Thymus (tissue), 11 donors: ENCODE results near the gene CDR2L. TPM values are rescaled to one million over a fixed set of nuclear protein-coding genes. Genes with fewer than 3 reads are reported as not detected.
"Not testable (repeated sequence)": the region's sequence is repeated elsewhere in the genome, so short reads cannot be mapped to it uniquely, and the experiment has no call there.

Experiments used
- DNase-seq, 9 donors: peaks; one replicate each; pipeline ENCODE4 v3.0.0-alpha.2; 2013; ENCODE audit warnings: low spot score in 9 of 9, low read depth in 6 of 9, missing footprints in 1 of 9
- H3K27ac ChIP-seq, 2 donors: one replicate each; pipeline ENCODE4 v1.5.1; 2013; ENCODE audit warnings: control low read depth in 1 of 2, low read depth in 1 of 2, low read length in 1 of 2, mild to moderate bottlenecking in 1 of 2, moderate library complexity in 1 of 2
- H3K27me3 ChIP-seq, 2 donors: one replicate each; pipeline ENCODE4 v1.5.1; 2013; ENCODE audit warnings: low read length in 1 of 2; ENCODE audit not compliant: control insufficient read depth in 2 of 2, insufficient read depth in 1 of 2
- H3K36me3 ChIP-seq, 2 donors: one replicate each; pipeline ENCODE4 v1.5.1; 2013; ENCODE audit warnings: low read length in 1 of 2, mild to moderate bottlenecking in 1 of 2, moderate library complexity in 1 of 2; ENCODE audit not compliant: control insufficient read depth in 2 of 2, insufficient read depth in 2 of 2
- H3K4me1 ChIP-seq, 2 donors: one replicate each; pipeline ENCODE4 v1.5.1; 2013; ENCODE audit warnings: low read length in 2 of 2; ENCODE audit not compliant: control insufficient read depth in 2 of 2, insufficient read depth in 2 of 2
- H3K4me3 ChIP-seq, 2 donors: one replicate each; pipeline ENCODE4 v1.5.1; 2013; ENCODE audit warnings: low read length in 2 of 2, control low read depth in 1 of 2, mild to moderate bottlenecking in 1 of 2
- H3K9me3 ChIP-seq, 2 donors: one replicate each; pipeline ENCODE4 v1.5.1; 2013; ENCODE audit warnings: low read length in 1 of 2, mild to moderate bottlenecking in 1 of 2; ENCODE audit not compliant: control insufficient read depth in 2 of 2, insufficient read depth in 1 of 2
- WGBS: extraction: QIAGEN DNeasy Blood & Tissue Kit; methylation state at CpG from one replicate; pipeline ENCODE4 v1.1.7; 2013; 5-methylcytosine and 5-hydroxymethylcytosine counted together
- polyA plus RNA-seq: library from polyadenylated mRNA; stranded (reverse); fragments of 200-250 nt; gene quantifications from one replicate; pipeline ENCODE4 v1.2.3, GENCODE V29; 2013
- total RNA-seq: library from RNA; stranded (reverse); fragments of 120-200 nt; gene quantifications from one replicate; pipeline ENCODE4 v1.2.4, GENCODE V29; 2013
- donor health status: healthy.

Gene CDR2L
- total and polyA plus RNA-seq, 2 donors = 0.57 to 1.4 TPM

- H3K9me3 ChIP-seq = no peaks in the 10 kb centered on the region
- H3K27ac ChIP-seq = no peak overlapping the region
- peaks cover 6 to 16% of the 10 kb centered on the region in 2 donors for H3K4me1 ChIP-seq
- WGBS = 88% methylated on average over 4 of the region's 4 CpGs
- no peak overlapping the region for H3K4me3 ChIP-seq
- H3K36me3 ChIP-seq = no peaks in the 10 kb centered on the region
- peaks cover 2 to 70% of the 10 kb centered on the region in 2 donors for H3K27me3 ChIP-seq
- DNase-seq = no peak
Observed at GRCh38 chr17:74975943-74976342, 11.5 kb upstream of the CDR2L start.

- H3K27ac ChIP-seq = no peak overlapping the region
- no peaks in the 10 kb centered on the region for H3K36me3 ChIP-seq
- peaks cover 7 to 71% of the 10 kb centered on the region in 2 donors for H3K27me3 ChIP-seq
- H3K4me1 ChIP-seq = peaks cover 18 to 19% of the 10 kb centered on the region in 2 donors
- H3K4me3 ChIP-seq = no peak overlapping the region
- no peaks in the 10 kb centered on the region for H3K9me3 ChIP-seq
- no peak for DNase-seq
- 93% methylated on average over 3 of the region's 3 CpGs for WGBS
Observed at GRCh38 chr17:74977802-74978201, 9.6 kb upstream of the CDR2L start.

- Histone ChIP-seq H3K36me3 (no peaks in the 10 kb centered on the region), H3K27ac (no peak overlapping the region), H3K4me1 (peaks cover 13 to 15% of the 10 kb centered on the region in 2 donors), H3K9me3 (no peaks in the 10 kb centered on the region), H3K4me3 (no peak overlapping the region), H3K27me3 (peaks cover 7 to 71% of the 10 kb centered on the region in 2 donors)
- 87% methylated on average over 3 of the region's 3 CpGs for WGBS
- no peak for DNase-seq
Observed at GRCh38 chr17:74978240-74978639, 9.2 kb upstream of the CDR2L start.

- H3K4me3 ChIP-seq = no peak overlapping the region
- peaks cover 7 to 71% of the 10 kb centered on the region in 2 donors for H3K27me3 ChIP-seq
- WGBS = 90% methylated on average over 17 of the region's 17 CpGs
- no peak for DNase-seq
- H3K9me3 ChIP-seq = no peaks in the 10 kb centered on the region
- H3K4me1 ChIP-seq = peaks cover 12 to 14% of the 10 kb centered on the region in 2 donors
- H3K27ac ChIP-seq = no peak overlapping the region
- H3K36me3 ChIP-seq = no peaks in the 10 kb centered on the region
Observed at GRCh38 chr17:74979408-74980146, 7.9 kb upstream of the CDR2L start.

- no peaks in the 10 kb centered on the region for H3K36me3 ChIP-seq
- H3K4me1 ChIP-seq = peaks cover 12 to 14% of the 10 kb centered on the region in 2 donors
- H3K9me3 ChIP-seq = no peaks in the 10 kb centered on the region
- no peak for DNase-seq
- peak overlapping the region; percentile 54 for H3K4me3 ChIP-seq
- 44% methylated on average over 16 of the region's 16 CpGs for WGBS
- H3K27ac ChIP-seq = no peak overlapping the region
- H3K27me3 ChIP-seq = peaks cover 8 to 75% of the 10 kb centered on the region in 2 donors
Observed at GRCh38 chr17:74981318-74981978, 6.0 kb upstream of the CDR2L start.

GRCh38 chr17:74981979-74982662 is 5.3 kb upstream of the CDR2L start:
- H3K4me1 ChIP-seq = peaks cover 13 to 18% of the 10 kb centered on the region in 2 donors
- H3K9me3 ChIP-seq = no peaks in the 10 kb centered on the region
- H3K27ac ChIP-seq = peak overlapping the region; percentile 30 to 73
- peak in 5 of 9 donors; percentile 45 to 83 (median 71) for DNase-seq
- peaks cover 10 to 82% of the 10 kb centered on the region in 2 donors for H3K27me3 ChIP-seq
- H3K36me3 ChIP-seq = no peaks in the 10 kb centered on the region
- WGBS = under 1% methylated on average over 61 of the region's 61 CpGs
- H3K4me3 ChIP-seq = peak overlapping the region; percentile 54

- not testable (repeated sequence) for H3K36me3 ChIP-seq, H3K9me3 ChIP-seq, DNase-seq
- peaks cover 15 to 20% of the 10 kb centered on the region in 2 donors for H3K4me1 ChIP-seq
- peak overlapping the region; percentile 54 for H3K4me3 ChIP-seq
- 42% methylated on average over 14 of the region's 14 CpGs for whole genome bisulfite sequencing
- peak overlapping the region in 1 of 2 donors; percentile 73 for H3K27ac ChIP-seq
- H3K27me3 ChIP-seq = peaks cover 14 to 88% of the 10 kb centered on the region in 2 donors
Observed at GRCh38 chr17:74982663-74983313, 4.6 kb upstream of the CDR2L start.

GRCh38 chr17:74986206-74986576 is 1.2 kb upstream of the CDR2L start:
- H3K27ac ChIP-seq = no peak overlapping the region

More at GRCh38 chr17:74986206-74986576, 1.2 kb upstream of the CDR2L start:
- Histone ChIP-seq H3K9me3 (peaks cover 3 to 5% of the 10 kb centered on the region in 2 donors), H3K4me3 (no peak overlapping the region), H3K4me1 (peaks cover 15 to 33% of the 10 kb centered on the region in 2 donors), H3K27me3 (peaks cover 34 to 95% of the 10 kb centered on the region in 2 donors), H3K36me3 (no peaks in the 10 kb centered on the region)
- 97% methylated on average over 3 of the region's 3 CpGs for WGBS
- DNase-seq = no peak
